Brain pericyte (primary cell): ENCODE data around the gene ARHGAP44.
"Not testable (repeated sequence)": the region's sequence is repeated elsewhere in the genome, so short reads cannot be mapped to it uniquely, and the experiment has no call there.

Experiments
- DNase-seq: peaks from one replicate; pipeline ENCODE4 v3.0.0-alpha.2; 2012; ENCODE audit warnings: low read depth, low spot score

ARHGAP44 gene

GRCh38 chr17:12963505-12963904 is 174.2 kb downstream of the ARHGAP44 start:
- DNase-seq, result no peak

- DNase-seq, result no peak
Measured at GRCh38 chr17:12964162-12964561, 174.9 kb downstream of the ARHGAP44 start.

GRCh38 chr17:12964840-12965239 is 175.5 kb downstream of the ARHGAP44 start:
- no peak for DNase-seq

- no peak for DNase-seq
Measured at GRCh38 chr17:12965988-12966387, 176.7 kb downstream of the ARHGAP44 start.

- DNase-seq, result no peak
Measured at GRCh38 chr17:12966413-12966812, 177.1 kb downstream of the ARHGAP44 start.

GRCh38 chr17:12967962-12968361 is 178.7 kb downstream of the ARHGAP44 start:
- no peak for DNase-seq

GRCh38 chr17:12973496-12974004 is 184.3 kb downstream of the ARHGAP44 start:
- no peak for DNase-seq

GRCh38 chr17:12974005-12974531 is 184.8 kb downstream of the ARHGAP44 start:
- DNase-seq, result no peak

GRCh38 chr17:12977008-12977751 is 187.9 kb downstream of the ARHGAP44 start:
- no peak for DNase-seq

GRCh38 chr17:12978787-12979186 is 189.5 kb downstream of the ARHGAP44 start:
- not testable (repeated sequence) for DNase-seq

- no peak for DNase-seq
Measured at GRCh38 chr17:12979246-12979645, 189.9 kb downstream of the ARHGAP44 start.

GRCh38 chr17:12979826-12980500 is 190.7 kb downstream of the ARHGAP44 start:
- no peak for DNase-seq

- DNase-seq, result no peak
Measured at GRCh38 chr17:12982224-12982623, 192.9 kb downstream of the ARHGAP44 start.

- DNase-seq, result no peak
Measured at GRCh38 chr17:12983991-12984884, 194.9 kb downstream of the ARHGAP44 start.

- no peak for DNase-seq
Measured at GRCh38 chr17:12985431-12986293, 196.4 kb downstream of the ARHGAP44 start.

GRCh38 chr17:12987120-12987519 is 197.8 kb downstream of the ARHGAP44 start:
- DNase-seq, result no peak

- no peak for DNase-seq
Measured at GRCh38 chr17:12990041-12990808, 200.9 kb downstream of the ARHGAP44 start.

- DNase-seq, result no peak
Measured at GRCh38 chr17:12990926-12991325, 201.6 kb downstream of the ARHGAP44 start.

- no peak for DNase-seq
Measured at GRCh38 chr17:12992676-12993075, 203.4 kb downstream of the ARHGAP44 start.

GRCh38 chr17:12993631-12994030 is 204.3 kb downstream of the ARHGAP44 start:
- no peak for DNase-seq
